M059J (cell line): ENCODE results near the gene QRICH2. TPM values are rescaled to one million over a fixed set of nuclear protein-coding genes. Genes with fewer than 3 reads are reported as not detected.
A peak's percentile ranks its signal among the peaks of the same experiment; 100 is the strongest.
"Not testable (repeated sequence)": the region's sequence is repeated elsewhere in the genome, so short reads cannot be mapped to it uniquely, and the experiment has no call there.

Experiments
- DNase-seq: peaks from one replicate; pipeline ENCODE4 v3.0.0-alpha.2; 2012; ENCODE audit warnings: low read depth
- total RNA-seq: library from RNA; depleted of rRNA; stranded (reverse); fragments of >200 nt; shearing (Covaris generic); gene quantifications from 2 replicates; pipeline ENCODE4 v1.2.3, GENCODE V29; 2014

QRICH2 gene
- total RNA-seq, 1 experiment from 2014 or later = 1.9 TPM

DNA sequence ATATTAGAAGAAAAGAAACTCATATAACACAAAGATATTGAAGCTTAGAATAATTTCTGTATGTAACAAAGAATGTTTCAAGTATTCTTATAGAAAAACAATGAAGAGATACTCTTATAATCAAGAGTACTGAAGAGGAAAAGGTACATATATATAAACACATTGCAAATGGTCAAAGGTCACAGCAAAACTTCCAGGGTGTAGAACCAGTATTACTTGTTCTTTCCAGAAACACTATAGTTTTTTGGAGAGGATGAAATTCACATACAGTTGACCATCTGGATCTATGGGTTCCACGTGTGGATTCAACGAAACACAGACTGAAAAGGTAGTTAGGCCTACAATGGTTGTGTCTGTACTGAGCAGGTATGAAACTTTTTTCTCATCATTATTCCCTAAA is 23.0 kb upstream of the QRICH2 start:
- DNase-seq = no peak

GRCh38 chr17:76329664-76330063 is 21.6 kb upstream of the QRICH2 start:
- DNase-seq = no peak

DNA sequence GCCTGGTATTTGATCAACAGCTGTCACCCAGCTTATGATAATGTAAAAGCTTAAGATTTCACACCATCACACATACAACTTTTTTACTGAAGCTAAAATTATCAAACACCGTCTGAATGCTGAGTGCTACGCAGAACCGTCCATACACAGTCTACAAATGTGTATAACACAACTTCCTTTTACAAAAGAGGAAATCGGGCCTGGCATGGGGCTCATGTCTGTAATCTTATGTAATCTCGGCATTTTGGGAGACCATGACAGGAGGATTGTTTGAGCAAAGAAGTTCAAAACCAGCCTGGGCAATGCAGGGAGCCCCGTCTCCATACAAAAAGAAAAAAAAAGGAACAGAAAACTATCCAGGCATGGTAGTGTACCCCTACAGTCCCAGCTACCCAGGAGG is 19.6 kb upstream of the QRICH2 start:
- no peak for DNase-seq

DNA sequence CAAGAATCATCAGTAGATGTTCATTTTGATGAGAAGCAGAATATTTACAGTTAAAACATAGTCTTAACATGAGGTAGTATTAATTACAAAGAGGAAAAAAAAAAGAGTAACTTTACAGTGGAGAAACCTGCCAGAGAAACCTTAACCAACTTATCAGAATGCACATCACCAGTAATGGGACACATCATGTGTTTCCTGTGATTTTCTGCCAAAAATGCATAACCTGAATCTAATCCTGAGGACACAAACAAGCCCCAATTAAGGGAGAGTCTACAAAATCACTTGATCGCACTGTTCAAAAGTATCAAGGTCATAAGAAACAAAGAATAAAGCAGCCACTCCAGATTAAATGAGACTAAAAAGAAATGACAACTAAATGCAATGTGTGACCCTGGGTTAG is 18.2 kb upstream of the QRICH2 start:
- DNase-seq = no peak

DNA sequence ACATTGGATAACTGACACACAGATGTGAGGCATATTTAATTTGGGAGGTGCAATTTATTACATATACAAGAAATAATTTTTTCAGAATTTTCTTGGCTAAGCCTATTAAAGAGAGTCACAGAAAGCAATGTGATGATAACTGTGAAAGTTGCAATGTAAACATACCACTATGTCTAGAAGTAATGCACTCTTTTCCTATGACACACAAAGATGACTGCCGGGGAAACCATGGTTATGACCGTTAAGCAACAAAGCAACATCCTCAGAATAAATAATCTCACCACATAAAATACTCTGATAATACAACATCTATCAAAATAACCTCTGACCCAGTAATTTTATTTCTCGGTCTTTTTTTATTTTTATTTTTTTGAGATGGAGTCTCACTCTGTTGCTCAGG is 10.5 kb upstream of the QRICH2 start:
- DNase-seq = no peak

DNA sequence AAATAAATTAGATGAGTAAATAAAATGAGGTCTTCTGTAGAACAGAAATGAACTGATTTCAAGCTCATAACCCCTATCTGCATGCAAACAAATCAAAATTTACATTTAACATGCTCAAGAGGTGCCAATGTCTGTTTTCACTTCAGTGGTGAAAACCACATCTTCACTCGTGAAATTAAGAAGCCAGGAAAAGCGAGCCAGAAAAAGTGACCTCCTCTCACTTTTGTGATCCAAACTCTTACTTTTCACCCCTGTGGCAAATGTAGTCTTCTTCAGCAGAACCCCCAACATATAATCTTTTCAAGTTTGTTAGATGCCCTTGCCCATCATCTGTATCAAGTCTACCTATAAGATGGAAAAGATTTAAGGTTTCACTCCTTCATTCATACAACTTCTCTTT is 9.5 kb upstream of the QRICH2 start:
- no peak for DNase-seq

DNA sequence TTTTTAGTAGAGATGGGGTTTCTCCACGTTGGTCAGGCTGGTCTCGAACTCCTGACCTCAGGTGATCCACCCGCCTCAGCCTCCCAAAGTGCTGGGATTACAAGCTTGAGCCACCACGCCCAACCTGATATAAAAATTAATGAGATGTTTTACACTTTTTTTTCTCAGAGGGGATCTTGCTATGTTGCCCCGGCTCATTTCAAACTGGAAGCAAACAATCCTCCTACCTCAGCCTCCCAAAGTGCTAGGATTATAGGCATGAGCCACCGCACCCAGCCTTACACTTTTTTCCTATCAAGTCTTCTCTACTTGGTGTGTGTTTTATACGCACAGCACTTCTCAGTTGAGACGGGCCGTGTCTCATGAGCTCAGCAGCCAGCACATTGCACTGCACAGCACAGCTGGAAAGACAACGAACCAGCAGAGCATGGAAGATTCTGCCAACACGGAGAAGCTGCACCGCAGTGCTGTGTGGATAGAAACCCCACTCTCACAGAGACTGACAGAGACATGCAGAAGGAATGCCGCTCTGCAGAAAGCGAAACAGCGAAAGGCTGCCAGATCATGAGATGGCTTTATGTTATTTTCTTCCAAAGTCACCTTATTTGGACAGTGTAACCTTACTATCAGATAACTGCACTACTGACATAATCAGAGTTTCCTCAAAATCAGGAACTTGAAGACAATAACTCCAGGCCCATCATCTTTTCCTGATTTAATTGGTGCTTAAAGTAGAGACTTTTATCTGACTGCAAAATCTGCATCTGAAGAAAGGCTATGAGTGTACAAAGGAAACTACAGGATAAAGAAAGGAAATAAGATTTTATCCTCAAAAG is 6.5 kb upstream of the QRICH2 start:
- no peak for DNase-seq

DNA sequence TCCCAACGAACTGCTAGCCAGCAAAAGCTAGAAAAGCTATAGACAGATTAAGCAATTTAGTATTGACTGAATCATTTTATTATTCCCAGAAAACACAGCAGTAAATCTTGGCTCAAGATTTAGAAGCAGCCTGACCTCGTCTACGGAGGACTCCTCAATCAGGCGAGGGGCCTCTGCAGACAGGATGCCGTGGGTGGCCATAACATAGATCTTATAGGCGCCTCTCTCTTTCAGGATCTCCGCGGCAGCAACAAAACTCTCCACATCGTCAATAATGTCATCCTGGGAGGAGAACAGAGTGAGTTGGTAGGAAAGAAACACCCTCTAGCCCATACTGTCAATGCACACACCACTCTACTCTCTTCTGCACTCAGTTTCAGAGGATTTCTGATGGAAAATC is 4.7 kb upstream of the QRICH2 start:
- DNase-seq = no peak

- DNase-seq = no peak
These were observed 1.4 kb upstream of the QRICH2 start for GRCh38 chr17:76309461-76309860.

GRCh38 chr17:76307299-76307965 is 644 bp downstream of the QRICH2 start:
- DNase-seq = no peak

- DNase-seq = not testable (repeated sequence)
These were observed 3.0 kb downstream of the QRICH2 start for GRCh38 chr17:76305135-76305454.

DNA sequence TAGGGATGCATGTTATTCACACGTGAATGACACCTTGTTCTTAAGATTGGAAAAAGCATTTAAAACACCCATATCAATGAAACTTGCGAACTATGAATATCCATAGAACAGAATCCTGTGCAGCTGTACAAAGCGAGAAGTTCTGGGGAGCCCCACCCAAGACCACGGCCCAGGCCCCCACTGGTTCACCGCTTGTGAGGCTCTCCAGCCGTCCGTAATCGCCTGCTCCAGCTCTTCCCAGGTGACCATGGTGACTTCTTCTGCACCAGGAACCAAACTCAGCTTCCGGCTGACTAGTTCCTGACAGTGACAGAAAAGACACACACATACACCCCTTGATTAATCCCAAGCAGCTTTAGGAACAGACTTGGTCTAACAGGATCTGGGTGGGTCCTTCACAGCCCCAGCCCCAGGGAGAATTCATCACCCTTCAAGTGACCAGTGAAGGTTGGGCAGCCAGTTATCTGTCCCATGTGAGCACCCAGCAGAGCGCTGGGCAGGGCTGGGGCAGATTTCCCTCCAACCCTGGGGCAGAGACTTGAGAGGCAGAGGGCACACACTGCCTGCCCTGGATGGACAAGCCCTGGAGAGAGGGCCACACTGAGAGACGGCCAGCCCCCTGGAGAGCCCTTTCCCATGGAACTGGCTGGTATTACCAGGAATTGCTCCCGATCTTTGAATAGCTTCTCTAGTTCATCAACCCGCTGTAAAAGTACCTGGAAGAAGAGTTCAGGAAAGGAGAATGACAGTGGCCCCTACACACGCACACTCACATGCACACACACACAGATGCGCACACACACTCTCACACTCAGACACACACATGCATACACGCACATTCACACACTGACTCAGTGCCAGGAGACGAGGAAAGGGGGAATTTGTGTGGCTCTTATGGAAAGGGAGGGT is 3.6 kb downstream of the QRICH2 start:
- DNase-seq = no peak

- DNase-seq = no peak
These were observed 10.6 kb downstream of the QRICH2 start for GRCh38 chr17:76297436-76297835.

DNA sequence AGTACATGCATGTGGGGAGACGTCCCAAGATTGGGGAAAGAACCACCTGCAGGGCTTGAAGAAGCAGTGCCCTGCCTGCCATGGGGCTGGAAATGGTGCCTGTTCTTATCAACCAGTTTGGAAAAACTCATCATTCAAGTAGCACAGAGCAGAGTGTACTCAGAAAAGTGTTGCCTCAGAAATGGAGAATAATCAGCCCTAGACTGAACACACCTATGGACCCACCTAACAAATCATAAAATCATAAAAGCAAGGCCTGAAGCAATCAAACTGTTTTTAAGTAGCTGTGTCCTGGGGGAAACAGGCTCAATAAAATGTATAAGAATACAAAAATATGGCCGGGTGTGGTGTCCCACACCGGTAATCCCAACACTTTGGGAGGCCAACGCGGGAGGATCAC is 11.2 kb downstream of the QRICH2 start:
- no peak for DNase-seq

DNA sequence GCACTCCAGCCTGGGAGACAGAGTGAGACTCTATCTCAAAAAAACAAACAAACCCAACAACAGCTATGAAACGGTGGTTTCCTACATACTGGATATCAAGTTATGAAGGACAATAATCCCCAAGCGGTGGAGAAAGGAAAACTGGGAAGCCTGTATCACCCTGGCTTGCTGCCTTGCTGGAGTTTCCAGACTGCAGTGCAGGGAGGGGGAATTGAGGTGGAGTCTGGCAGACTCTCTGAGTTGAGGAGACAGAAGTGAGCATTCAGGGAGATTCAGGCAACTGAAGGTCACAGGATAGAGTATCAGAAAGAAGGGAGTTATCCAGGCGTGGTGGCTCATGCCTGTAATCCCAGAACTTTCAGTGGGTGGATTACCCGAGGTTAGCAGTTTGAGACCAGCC is 11.9 kb downstream of the QRICH2 start:
- no peak for DNase-seq

DNA sequence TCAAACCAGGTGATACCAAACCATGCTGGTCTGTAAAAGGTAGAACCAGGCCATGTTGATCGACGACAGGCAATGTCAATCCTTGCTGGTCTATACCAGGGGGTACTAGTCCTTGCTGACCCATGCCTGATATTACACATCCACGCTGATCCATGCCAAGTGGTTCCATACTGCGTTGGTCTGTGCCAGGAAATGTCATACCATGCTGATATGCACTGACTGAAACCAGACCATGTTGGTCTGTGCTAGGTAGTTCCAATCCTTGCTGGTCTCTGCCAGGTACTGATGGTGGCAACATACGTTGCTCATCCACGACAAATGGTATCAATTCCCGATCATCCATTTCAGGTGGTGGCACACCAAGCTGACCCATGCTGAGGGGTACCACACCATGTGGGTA is 15.0 kb downstream of the QRICH2 start:
- no peak for DNase-seq

DNA sequence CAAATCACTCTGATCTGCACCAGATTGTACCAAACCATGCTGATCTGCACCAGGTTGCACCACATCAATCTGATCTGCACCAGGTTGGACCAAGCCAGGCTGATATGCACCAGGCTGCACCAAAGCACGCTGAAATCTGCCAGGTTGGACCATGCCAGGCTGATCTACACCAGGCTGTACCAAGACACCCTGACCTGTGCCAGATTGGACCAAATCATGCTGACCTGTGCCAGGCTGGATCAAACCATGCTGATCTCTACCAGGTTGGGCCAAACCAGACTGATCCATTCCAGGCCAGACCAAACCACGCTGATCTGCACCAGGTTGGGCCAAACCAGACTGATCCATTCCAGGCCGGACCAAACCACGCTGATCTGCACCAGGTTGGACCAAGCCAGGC is 15.5 kb downstream of the QRICH2 start:
- no peak for DNase-seq

DNA sequence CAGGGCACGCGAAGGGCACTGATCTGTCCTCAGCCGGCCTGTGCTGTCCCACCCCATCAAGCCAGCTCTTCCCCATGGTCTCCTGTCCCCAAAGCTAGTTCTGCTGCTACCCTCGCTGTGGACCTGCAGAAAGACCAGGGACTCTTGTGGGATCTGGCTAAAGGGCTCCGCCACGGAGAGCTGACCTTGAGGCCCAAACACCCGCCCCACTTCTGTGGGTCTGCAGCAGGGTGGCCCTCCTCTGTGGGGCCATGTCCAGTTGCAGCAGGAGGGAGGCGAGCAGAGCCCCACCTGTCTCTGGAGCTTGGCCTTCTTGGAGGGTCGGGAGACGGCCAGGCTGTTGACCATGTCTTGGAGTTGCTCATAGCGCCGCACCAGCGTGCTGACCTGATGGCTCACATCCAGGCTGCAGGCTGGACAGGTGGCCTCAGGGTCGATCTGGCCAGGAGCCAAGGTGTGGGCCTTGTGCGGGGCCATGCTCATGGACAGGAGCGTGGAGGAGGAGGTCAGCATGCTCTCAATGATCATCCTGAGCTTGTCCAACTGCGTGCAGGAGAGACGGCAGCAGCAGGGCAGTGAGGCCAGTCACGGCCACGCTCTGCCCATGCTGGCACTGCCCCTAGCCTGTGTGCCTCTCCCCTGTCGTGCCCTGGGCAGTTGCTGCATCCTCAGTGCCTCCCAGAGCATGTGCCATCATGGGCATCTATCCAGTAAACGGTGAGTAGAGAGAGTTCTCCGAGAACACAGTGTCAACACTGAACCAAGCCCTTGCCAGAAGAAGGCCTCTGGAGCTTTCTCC is 26.3 kb downstream of the QRICH2 start:
- DNase-seq = no peak

GRCh38 chr17:76280650-76281049 is 27.4 kb downstream of the QRICH2 start:
- no peak for DNase-seq

DNA sequence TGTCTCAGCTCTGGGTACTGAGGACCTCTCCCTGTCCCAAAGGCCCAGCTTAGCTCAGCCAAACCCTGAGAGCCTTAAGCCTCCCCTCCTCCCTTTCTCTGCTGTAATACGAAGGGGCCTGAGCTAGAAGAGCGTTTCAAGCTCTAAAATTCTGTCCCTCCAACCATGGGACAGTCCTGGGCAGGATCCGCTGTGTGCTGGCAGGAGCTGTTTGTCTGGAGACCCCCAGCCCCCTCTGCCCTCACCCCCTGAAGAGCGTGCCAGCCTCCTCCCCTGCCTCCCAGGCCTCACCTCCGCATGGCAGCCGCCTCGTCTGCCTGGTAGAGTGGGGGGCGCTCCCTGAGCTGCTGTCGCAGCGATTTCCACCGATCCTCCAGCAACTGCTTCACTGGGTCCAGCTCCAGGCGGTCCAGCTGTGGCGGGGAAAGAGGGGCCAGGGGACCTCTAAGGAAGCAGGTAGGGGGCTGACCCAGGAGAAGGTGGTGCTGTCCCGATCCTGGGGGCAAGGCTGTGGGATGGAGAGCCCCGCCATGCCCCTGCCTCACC is 28.3 kb downstream of the QRICH2 start:
- no peak for DNase-seq

GRCh38 chr17:76278952-76279741 is 28.9 kb downstream of the QRICH2 start:
- DNase-seq = peak; percentile 72
